Prostate gland (tissue), 2 donors: ENCODE measurements around the gene XRCC4.

Source experiments
- CTCF ChIP-seq, 4 experiments: fragments of 200-600 bp in 2 of 4; fragments of 450-650 bp in 2 of 4; sonication (generic) in 2 of 4; IDR thresholded peaks; 1 replicate in 3 of 4; 2 replicates in 1 of 4; pipeline ENCODE4 v1.5.1; 2016 to 2019; ENCODE audit warnings: antibody characterized with exemption in 4 of 4, mild to moderate bottlenecking in 2 of 4, moderate library complexity in 2 of 4
- POLR2A ChIP-seq: fragments of 450-650 bp; IDR thresholded peaks from one replicate; pipeline ENCODE4 v1.6.1; 2016; ENCODE audit warnings: antibody characterized with exemption, mild to moderate bottlenecking

GRCh38 chr5:83397658-83398057 is 320.3 kb downstream of the XRCC4 start:
- TF ChIP-seq CTCF (IDR thresholded peaks at IDR 0.05), result no peak
- TF ChIP-seq POLR2A, result no peak
